ENCODE data around the gene F13A1.

DNA sequence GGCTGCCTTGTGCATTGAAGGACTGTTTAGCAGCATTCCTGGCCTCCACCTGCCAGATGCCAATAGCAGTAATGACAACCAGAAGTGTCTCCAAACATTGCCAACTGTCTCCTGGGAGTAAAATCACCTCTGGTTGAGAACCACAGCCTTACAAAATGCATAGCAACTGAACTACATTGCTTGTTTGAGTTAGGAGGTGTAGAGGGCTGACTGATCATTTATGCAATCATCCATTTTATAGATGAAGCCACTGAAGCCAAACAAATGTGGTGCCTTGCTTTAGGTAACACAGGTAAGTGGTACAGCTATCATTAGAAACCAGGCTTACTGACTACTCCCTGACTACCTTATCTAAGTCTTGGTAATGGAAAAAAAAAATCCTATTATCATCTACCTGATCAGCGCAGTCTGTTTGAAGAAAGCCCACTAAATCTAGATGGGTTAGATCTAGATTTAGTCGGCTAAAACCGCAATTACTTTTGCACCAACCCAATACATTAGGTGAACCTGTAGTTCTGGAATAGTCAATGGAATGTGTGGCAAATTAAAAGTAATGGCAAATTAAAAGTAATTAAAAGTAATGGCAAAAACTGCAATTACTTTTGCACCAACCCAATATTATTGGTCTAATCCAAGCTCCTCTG lies 47.7 kb upstream of the F13A1 start:
- TF ChIP-seq, protein P1, sequence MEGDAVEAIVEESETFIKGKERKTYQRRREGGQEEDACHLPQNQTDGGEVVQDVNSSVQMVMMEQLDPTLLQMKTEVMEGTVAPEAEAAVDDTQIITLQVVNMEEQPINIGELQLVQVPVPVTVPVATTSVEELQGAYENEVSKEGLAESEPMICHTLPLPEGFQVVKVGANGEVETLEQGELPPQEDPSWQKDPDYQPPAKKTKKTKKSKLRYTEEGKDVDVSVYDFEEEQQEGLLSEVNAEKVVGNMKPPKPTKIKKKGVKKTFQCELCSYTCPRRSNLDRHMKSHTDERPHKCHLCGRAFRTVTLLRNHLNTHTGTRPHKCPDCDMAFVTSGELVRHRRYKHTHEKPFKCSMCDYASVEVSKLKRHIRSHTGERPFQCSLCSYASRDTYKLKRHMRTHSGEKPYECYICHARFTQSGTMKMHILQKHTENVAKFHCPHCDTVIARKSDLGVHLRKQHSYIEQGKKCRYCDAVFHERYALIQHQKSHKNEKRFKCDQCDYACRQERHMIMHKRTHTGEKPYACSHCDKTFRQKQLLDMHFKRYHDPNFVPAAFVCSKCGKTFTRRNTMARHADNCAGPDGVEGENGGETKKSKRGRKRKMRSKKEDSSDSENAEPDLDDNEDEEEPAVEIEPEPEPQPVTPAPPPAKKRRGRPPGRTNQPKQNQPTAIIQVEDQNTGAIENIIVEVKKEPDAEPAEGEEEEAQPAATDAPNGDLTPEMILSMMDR (optimal IDR thresholded peaks at IDR 0.05 in 1 of 3, IDR thresholded peaks at IDR 0.05 in 1 of 3, conservative IDR thresholded peaks at IDR 0.05 in 1 of 3; ENCODE audit: extremely low read depth in 1 of 3, insufficient read depth in 2 of 3, low read length in 3 of 3): no peak
- TF ChIP-seq EZH2 (IDR thresholded peaks at IDR 0.05; ENCODE audit: low read length): no peak

All from keratinocyte (primary cell).